Activated gamma-delta T cell treated with anti-CD3 and anti-CD28 coated beads, Interleukin-2, amount 50 U/mL, for 16 hours (primary cell): ENCODE data around the gene CBFA2T3.

Source experiments
- DNase-seq: peaks from one replicate; pipeline ENCODE4 v3.0.0-alpha.2; 2020; ENCODE audit warnings: low read depth

CBFA2T3 gene

DNA sequence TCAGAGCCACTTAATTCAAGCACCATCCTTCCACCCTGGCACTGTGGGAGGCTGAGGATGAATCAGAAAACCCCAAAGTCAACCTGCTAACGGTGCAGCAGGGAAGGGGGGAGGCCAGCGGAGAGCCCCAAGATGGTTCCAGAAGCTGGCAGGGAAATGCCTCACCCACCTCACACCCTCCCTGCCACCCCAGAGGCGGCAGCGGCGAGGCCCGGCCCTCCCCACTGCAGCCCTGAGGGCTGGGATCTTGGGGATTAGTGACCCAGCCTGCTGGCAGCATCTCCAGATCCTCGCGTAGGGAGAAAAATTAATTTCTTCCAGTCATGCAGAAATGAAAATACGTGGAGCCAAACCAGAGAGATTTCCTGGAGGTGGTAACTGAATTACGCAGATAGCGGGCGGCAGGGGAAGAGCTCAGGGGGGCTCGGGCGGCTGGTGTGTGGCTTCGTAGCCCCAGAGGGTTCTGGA is 38.2 kb downstream of the CBFA2T3 start:
- no peak for DNase-seq

DNA sequence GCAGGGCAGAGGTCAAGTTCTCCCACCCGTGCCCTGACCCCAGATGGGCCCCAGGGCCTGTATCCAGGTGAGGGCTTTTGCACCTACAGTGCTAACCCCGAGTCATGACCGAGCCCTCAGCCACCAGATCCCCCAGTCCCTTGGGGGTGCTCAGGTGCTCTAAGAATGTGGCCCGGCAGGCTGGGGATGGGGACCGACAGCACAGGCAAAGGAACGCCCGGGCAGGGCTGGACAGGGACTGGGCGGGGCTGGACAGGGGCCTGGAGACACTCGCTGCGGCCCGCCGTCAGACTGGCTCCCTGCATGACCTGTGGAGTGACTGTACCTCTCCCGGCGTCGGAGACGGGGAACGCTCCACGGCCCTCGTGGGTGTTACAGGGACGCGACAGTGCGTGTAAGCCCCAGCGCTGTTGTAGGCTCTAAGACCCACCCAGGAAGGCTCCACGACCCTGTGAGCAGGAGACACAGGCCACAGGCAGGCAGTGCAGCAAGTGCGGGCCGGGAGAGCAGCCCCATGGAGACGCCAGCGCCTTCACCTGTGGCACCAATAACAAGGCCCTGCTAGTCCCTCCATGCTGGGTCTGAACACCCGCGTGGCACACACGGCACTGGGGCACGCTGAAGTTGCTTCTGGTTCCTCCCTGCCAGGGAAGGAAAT is 38.8 kb downstream of the CBFA2T3 start:
- no peak for DNase-seq

DNA sequence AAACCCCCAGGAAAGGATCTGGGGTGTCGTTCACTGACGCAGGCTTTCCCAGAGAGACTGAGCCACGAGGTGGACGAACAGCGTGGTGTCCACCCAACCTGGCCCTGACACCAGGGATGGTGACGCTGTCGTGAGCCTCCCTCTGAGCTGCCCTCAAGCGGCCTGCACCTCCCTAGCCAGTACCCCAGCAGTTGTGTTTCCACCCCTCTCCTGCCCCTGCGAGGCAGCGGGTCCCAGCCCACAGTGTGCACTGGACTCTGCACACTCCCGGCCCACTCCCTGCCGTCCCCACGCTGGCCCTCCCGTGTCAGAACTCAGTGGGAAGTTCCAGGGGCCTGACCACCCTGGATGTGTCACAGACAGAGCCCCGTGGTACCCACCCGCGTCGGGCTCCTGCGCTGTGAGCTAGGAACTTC is 39.8 kb downstream of the CBFA2T3 start:
- no peak for DNase-seq

DNA sequence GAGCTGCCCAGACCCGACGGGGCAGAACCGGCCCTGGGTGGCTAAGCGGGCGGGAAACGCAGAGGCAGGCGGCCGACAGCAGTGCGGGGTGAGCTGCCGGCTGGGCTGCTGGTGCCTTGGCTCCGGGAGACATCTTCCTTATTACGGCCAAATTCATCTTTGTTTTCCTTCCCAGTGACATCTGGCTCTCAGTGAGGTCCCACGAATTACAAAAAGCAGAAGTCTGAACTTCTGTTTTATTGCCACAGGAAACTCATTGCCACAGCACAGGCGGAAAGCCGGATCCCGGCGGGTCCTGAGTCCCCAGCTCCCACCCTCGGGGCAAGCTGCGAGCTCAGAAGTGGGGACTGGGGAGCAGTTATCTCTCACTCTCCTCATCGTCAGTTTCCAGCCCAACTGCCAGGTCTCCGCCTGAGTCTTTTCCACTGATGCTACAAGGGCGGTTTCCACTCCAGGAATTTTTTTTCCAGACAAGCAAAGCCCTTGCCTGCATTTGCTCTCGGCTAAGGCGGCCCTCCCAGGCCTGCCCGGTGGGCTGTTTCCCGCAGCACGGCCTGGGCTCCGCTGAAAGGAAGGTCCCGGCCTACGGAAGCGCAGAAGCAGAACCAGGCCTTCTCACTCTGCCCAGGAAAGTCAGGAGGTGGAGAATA is 40.3 kb downstream of the CBFA2T3 start:
- DNase-seq: no peak

DNA sequence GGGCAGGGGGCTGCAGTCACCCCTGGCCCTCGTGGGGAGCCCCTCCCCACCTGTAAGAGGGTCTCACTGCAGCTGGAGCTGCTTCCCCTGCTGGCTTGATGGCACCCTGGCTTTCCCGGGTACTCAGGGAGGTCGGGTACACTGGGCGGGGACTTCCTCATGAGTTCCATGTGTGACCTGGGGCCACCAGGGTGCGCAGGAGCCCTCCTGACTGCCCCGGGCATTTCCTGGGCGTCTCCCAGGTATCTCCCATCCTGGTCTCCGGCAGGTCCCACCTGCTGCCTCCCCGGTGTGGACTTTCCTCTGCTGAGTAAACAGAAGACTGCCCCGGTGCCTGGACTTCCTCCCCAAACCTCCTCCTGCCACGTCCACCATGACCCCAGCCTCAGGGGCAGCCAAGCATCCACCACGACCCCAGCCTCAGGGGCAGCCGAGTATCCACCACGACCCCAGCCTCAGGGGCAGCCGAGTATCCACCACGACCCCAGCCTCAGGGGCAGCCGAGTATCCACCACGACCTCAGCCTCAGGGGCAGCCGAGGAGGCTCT is 40.9 kb downstream of the CBFA2T3 start:
- DNase-seq: no peak

DNA sequence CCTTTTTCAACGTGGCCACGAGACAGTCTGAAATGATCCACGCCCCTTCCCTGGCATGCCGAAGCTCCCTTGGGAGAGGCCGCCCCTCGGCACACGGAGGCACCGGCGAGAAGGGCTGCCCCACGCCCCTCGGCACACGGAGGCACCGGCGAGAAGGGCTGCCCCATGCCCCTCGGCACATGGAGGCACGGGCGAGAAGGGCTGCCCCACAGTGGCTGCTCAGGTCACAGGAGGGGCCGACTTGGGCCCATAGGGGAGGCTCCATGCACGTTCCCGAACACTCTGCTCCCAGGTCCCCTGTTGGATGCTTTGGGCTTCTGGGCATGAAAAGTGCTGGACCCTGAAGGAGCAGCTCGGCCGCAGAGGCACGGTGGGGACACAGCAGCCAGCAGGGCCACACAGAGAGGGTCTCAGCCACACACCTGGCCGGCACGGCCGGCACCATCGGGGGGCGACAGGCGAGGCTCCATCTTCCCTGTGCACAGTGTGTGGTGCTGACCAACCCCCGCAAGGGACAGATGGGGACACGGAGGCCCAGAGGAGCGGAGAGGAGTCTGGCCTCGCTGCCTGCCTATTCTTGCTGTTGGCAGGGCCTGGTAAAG is 42.8 kb downstream of the CBFA2T3 start:
- DNase-seq: no peak

DNA sequence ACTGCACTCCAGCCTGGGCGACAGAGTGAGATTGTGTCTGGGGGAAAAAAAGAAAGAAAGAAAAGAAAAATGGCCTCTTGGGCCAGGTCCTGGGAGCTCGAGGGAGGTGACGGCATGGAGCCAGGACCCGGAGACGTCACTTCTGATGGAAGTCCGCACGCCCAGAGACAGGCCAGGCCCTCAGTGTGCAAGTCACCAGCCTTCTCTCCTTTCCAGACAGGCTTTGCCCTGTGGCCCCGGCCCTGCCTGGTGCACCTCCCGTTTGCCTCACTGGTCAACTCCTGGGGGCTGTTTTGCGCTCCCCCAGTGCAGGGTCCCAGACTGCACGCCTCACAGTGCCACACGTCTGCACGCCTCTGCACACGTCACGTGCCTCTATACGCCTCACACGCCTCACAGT is 44.1 kb downstream of the CBFA2T3 start:
- no peak for DNase-seq

DNA sequence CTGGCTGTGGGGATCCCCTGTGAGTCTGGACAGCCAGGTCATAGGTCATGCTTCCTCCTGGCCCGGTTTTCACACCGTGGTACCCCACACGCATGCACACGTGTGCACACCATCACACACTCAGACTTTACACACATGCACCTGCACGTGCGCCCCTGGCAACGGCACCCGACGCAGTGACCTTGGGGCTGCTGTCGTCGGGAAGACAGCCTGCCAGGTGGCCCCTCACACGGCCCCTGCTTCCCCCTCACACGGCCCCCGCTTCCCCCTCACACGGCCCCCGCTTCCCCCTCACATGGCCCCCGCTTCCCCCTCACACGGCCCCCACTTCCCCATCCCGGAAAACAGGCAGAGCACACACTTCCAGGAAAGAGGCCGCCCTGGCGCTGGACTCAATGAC is 45.1 kb downstream of the CBFA2T3 start:
- DNase-seq: no peak

DNA sequence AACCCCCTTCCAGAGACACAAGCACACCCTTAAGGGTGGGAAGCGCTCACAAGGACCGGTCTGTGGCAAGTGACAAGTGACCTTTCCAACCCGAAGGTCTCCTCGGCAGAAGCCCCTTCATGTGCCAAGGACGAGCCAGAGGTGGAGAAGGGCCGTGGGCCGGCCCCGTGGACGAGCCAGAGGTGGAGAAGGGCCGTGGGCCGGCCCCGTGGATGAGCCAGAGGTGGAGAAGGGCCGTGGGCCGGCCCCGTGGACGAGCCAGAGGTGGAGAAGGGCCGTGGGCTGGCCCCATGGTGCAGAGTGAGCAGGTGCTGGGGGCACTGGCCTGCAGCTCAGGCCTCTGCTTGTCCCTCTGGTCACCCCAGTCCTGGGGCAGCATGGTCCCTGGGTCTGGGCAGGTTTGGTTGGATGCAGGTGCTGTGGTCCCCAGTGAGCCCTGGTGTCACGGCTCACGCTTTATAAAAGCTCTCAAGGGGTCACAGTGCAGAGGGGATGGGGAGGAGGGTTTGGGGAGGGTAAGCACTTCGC is 45.6 kb downstream of the CBFA2T3 start:
- DNase-seq: no peak

DNA sequence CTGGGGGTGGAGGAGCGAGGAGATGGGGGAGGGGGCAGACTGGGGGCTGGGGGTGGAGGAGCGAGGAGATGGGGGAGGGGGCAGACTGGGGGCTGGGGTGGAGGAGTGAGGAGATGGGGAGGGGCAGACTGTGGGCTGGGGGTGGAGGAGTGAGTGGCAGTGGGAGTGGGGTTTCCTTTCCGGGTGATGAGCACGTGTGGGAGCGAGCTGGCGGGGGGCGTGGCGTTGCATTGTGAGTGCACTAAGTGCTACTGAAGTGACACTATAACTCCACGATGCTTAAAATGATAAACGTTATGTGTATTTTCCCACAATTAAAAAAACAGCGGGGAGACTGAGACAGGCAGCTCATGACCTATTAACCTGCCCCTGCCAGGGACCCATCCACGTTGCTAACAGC is 46.3 kb downstream of the CBFA2T3 start:
- no peak for DNase-seq

DNA sequence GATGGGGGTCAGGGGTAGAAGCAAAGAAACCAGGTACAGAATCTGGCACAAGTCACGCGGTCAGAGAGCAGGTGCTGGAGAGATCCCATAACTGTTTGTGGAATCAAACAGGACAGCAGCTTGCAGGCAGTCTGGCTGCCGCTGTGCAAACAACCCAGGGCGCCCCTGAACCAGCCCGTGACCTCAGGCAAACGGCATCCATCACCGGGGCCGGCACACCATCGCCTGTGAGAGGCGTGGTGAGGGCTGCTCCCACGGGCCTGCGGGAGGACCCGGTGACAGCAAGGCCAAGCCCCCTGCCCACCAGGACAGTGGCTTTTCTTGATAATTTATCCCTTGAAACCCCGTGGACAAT is 47.9 kb downstream of the CBFA2T3 start:
- no peak for DNase-seq

DNA sequence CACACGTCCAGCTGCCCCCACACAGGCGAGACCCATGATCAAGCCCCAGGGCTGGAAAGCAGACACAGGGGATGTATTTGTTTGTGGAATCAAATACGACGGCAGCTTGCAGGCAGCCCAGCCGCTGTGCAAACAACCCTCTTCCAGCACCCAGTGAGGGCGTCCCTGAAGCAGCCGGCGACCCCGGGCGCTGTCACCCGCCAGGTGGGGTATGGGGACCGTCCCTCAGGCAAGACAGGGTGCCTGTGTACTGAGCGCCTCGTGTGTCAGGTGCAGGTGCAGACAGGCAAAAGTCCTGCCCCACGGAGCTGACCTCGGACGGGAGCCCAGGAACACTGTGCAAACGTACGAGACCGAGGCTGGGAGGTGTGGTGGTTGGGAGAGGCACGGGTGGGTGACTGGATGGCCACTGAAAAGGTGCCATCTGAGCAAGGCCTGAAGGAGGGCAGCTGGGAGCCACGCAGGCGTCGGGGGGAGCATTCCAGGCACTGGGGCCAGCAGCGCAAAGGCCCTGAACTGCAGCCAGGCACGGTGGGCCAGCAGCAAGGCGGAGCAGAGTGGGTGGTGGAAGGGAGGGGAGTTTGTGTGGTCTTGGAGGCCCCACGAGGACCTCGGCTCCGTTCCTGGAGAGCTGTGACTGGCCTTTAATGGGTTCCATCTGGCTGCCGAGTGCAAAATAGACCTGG is 48.5 kb downstream of the CBFA2T3 start:
- no peak for DNase-seq

DNA sequence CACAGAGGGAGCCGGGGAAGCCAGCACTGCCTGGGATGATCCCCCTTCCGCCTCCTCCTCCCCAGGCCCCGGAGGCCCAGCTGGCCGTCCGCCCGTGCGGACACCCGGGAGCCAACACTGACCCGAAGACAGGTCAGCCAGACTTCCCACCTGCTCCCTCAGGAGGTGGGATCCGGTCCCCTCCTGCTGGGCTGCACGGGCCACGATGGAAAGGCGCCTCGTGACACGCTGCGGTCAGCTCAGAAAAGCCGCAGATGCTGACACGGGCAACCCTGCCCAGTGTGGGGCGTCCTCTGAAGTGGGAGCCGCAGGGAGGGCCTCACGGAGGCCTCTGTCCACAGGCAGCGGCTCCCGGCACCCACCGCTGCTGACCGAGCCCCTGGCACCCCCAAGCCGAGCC is 49.3 kb downstream of the CBFA2T3 start:
- DNase-seq: no peak

DNA sequence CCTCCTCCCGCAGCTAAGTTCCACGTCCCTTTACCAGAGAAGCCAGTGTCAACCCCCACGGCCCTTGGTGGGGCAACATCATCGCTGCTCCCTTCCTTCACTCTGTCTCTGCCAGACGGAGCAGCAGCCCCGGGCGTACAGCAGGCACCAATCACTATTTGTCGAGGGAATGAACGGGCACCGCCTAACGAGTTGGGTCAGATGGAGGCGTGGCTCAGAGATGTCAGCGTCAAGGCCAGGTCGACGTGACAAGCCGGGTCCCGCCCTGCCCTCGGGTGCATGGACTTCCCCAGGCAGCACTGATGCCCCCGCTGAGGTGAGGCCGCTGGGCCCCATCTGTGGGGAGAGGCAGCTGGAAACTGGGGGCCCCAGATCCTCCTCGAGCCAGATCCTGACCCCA is 50.0 kb downstream of the CBFA2T3 start:
- DNase-seq: no peak

DNA sequence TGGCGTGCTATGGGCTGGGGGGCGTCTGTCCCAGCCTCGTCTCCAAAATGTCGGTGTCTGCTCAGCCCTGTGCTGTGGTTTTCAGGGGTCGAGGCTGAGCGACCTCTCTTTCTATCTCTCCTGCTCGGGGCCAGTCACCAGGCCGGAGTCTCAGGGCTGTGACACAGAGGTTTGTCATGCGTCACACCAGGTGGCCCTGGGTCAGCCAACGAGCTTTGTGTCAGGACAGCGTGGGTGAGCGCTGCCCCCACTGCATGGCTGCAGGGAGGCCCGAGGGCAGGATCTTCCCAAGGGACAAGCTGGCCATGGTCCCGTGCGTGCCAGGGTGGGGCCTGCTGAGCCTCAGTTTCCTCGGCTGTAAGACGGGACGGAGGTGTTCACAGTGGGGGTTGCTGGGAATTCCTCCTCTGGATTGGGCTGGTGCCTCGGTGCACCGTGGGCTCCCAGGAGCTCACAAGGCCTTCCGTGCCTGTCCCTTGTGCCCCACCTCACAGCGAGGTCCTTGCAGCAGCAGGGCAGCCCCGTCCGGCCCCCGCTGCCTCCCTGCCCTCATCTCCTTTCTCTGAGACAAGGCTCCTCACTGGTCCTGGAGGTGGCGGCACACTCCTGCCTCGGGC is 50.5 kb downstream of the CBFA2T3 start:
- DNase-seq: no peak

DNA sequence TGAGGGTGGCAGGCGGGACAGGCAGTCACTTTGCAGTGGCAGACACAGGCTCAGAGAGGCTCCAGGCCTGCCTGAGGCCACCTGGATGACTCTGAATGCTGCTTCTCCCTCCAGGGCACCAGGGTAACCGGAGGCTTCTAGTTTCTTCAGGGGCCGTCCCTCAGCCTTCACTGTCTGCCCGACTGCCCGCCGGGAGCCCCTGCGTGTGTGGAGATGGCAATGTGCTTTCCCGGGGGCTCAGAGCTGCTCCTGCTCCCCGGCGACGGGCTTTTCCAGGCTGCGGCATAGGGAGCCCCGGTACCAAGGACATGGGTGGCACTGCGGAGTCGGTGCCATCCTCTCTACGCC is 51.5 kb downstream of the CBFA2T3 start:
- DNase-seq: no peak

DNA sequence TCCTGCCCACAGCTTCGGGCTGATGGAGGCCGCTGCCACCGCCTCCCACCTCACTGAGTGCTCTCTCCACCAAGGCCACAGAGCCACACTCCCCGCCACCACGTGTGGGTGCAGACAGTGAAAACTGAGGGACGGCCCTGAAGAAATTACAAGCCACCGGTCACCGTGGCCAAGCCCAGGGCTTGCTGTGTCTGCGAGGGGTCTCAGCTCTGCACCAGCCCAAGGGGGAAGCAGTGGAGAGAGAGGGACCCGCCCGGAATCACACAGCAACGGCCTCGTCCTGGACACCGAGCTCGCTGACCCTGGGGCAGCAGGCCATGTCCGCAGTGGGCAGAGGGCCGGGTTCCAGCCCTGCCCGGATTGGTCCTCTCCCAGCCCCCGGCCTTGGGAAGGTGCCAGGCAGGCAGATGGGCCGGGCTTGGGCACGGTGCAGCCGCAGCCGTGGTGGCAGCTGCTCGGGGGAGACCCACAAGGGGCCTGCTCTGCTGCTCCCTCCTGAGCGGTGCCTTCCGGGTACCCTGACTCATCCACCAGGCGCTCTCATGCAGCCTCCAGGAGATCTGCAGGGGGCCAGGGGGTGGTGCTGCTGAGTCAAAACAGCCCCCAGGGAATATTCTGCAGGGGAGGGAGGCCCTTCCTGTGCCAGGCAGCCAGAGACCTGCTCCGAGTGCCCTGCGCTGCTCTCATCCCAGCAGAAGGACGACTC is 52.0 kb downstream of the CBFA2T3 start:
- DNase-seq: no peak

DNA sequence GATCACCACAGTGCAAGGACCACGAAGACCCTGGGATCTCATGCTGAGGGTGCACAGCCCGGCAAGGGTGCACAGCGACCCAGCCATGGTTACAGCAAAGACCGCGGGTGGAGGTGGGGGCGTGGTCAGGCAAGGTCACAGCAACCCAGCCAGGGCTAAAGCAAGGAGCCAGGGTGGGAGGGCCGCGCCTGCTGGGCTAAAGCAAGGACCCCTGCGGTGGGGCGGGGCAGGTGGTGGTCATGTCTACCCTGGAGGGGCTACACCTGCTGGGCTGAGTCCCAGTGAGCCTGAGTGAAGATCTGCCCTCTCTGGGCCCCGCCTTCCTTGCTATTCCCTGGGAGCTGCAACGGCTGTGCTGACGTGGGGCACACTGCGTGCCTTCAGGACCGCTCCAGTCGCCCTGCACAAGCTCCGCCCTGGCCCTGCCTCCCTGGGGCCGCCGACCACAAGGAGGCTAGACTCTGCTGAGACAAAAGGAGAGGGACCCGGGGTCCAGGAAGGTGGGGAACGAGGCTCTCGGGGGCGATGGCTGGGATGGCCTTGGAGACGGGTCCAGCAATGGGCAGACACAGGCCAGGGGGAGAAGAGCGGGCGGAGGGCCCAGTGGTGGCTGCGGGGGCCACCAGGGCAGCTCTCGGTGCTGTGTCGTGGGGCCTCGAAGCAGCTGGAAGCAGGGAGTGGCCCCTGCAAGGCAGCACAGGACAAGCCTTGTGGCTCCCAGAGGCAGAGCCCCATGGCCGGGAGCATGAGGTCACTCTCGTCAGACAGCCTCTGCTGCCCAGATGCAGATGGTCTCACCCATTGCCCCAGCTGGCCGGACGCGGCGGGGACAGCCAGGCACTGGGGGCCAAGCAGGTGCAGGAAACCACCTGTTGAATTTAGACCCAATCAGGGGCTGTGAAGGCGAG is 52.8 kb downstream of the CBFA2T3 start:
- no peak for DNase-seq

DNA sequence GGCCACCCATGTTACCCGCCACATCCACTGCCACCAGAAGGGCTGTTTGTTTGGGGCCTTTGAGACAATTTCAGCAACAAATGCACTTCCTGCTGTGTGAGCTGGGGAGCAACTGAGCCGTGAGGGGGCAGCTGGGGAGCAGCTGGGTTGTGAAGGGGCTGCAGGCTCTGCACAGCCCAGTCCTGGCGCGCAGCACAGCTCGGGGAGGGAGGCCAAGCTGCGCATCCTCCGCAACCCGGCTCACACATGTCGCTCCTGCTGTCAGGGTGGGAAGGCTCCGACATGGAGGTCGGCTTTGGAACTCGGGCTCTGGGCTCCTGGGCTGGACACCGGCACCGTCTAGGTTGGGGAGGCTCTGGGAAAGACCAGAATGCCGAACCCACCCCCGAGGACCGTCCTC is 53.6 kb downstream of the CBFA2T3 start:
- DNase-seq: no peak

DNA sequence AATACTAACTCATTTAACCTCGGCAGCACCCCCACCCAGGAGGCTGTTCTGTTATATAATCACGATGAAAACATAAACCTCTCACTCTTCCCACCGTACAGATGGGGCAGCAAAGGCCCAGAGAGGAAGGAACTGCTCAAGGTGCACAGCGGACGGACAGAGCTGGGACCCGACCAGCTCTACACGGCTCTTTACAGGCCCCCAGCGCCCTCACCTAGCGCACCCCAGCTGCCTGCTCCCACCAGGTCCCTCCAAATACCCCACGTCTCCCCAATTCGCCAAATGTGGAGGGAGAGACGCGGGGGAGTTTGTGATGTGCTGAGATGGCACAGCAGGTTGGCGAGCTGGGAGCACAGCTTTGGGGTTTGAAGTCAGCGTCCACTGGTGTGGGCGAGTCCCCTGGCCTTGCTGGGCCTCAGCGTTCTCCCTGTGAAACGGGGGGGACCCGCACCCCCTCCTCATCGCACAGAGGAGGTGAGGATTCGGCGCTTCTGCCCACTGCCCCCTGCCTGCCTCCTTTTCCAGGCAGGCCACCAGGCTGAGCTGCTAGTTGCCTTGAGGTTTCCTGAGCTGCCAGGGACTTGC is 54.1 kb downstream of the CBFA2T3 start:
- no peak for DNase-seq
